SK-N-SH (cell line): ENCODE data around the gene FABP3.

Source experiments
- RCOR1 ChIP-seq: fragments of 150-350 bp; IDR thresholded peaks from 2 replicates; pipeline ENCODE4 v1.6.1; 2017; ENCODE audit warnings: antibody characterized with exemption, low read length
- RFX5 ChIP-seq: IDR thresholded peaks from 2 replicates; pipeline ENCODE4 v1.6.1; 2012; ENCODE audit warnings: mild to moderate bottlenecking, improper control_type of control experiment, low read length
- TF ChIP-seq, protein P1 (sequence below): fragments of 200-600 bp; sonication (generic); IDR thresholded peaks from 2 replicates; pipeline ENCODE4 v1.6.1; 2017; ENCODE audit warnings: antibody characterized with exemption, mild to moderate bottlenecking, moderate library complexity

DNA sequence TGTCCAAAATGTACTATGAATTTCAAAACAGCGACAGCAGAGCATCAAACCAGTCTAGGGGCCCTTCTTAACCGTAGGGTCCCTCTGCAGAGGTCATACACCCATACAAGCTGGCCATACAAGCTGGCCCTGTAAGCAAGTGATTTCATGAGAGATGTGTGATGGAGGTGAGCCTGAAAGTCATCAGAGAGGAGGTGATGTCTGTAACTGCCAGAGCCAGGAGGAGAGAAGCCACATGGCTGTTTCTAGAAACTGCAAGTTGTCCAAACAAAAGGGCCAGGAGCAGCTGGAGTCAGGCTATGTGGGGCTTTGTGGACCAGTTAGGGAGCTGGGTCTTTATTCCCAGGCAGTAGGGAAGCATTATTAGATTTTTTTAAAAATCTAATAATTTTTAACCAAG lies 25.4 kb upstream of the FABP3 start:
- TF ChIP-seq RCOR1 (no peak), RFX5 (no peak)
- TF ChIP-seq, protein P1, sequence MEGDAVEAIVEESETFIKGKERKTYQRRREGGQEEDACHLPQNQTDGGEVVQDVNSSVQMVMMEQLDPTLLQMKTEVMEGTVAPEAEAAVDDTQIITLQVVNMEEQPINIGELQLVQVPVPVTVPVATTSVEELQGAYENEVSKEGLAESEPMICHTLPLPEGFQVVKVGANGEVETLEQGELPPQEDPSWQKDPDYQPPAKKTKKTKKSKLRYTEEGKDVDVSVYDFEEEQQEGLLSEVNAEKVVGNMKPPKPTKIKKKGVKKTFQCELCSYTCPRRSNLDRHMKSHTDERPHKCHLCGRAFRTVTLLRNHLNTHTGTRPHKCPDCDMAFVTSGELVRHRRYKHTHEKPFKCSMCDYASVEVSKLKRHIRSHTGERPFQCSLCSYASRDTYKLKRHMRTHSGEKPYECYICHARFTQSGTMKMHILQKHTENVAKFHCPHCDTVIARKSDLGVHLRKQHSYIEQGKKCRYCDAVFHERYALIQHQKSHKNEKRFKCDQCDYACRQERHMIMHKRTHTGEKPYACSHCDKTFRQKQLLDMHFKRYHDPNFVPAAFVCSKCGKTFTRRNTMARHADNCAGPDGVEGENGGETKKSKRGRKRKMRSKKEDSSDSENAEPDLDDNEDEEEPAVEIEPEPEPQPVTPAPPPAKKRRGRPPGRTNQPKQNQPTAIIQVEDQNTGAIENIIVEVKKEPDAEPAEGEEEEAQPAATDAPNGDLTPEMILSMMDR: no peak
